Measurements from ENCODE around the gene BICRAL.
"Not testable (repeated sequence)": the region's sequence is repeated elsewhere in the genome, so short reads cannot be mapped to it uniquely, and the experiment has no call there.

- not testable (repeated sequence) for TF ChIP-seq POLR2A (IDR thresholded peaks at IDR 0.05); CTCF (IDR thresholded peaks at IDR 0.05 in 8 of 11, conservative IDR thresholded peaks at IDR 0.05 in 3 of 11)
Measured at GRCh38 chr6:42880240-42880817, 98.5 kb downstream of the BICRAL start.

Data from spleen (tissue), 7 donors.